HG02852 (cell line): Measurements from ENCODE around the gene PDHX.

Experiments used
- ATAC-seq: cut with Tn5 transposase; IDR thresholded peaks from one replicate; pipeline ENCODE4 v1.9.1; 2021; ENCODE audit warnings: mild to moderate bottlenecking, moderate library complexity; ENCODE audit not compliant: unreplicated experiment

PDHX gene

DNA sequence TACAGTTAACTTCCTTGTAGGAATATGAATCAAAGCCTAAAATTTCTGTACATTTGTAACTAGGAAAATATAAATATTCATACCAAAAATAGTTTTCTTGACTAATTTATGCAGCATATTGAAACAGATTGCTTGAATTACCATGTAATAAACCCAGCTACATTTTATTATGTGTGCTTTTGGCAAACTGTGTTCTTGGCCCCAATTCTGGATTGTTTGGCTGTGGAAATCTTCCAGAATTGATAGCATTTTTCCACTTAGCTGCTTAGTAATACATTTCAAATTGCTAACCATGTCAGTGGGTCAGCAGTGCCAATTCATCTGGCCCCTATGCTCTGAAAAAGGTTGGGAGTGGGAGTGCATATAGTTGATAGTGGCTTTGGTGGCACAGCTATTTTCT is 32.3 kb downstream of the PDHX start:
- ATAC-seq, result no peak

DNA sequence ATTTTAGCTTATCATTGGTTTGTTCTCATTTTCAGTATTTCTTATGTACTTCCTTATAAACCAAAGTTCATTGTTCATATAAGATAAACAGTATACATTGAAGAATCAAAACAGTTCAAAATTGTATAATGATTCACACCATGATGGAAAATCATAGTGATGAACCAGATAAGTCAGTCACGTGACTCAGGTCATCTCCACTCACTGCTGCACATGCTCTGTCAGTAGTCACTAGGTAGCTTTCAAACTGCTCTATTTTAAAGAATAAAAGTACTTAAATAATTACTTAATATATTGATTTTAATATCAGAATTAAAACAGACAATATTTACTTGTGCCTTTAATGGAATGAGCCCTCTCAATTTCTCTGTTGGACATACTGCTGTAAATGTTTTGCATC is 37.5 kb downstream of the PDHX start:
- no peak for ATAC-seq

DNA sequence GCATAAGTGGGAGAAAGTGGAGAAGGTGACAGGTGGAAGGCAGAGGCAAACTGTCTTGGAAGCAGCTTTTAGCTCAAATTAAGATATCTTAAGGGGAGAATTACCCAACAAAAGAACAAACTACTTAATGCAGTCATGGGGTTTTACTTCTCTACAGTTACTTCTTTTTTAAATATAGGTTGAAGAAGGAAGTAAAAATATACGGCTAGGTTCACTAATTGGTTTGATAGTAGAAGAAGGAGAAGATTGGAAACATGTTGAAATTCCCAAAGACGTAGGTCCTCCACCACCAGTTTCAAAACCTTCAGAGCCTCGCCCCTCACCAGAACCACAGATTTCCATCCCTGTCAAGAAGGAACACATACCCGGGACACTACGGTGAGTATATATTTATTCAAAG is 40.8 kb downstream of the PDHX start:
- no peak for ATAC-seq

DNA sequence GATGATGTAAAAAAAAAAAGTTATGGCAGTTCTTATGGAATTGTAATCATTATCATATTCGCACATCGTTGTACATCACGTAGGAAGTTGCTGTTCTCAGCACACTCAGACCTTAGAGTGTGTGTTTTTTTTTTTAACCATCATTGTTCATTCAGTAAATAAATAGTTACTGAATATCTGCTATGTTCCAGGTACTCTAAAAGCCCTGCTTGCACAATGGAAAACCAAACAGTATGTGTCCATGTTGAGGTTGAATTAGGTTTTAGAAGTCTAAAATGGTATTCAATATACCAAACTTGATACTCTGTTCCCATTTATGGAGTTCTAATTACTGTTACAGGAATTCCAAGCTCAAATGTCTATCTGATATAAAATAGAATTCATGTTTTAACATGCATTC is 41.2 kb downstream of the PDHX start:
- no peak for ATAC-seq

DNA sequence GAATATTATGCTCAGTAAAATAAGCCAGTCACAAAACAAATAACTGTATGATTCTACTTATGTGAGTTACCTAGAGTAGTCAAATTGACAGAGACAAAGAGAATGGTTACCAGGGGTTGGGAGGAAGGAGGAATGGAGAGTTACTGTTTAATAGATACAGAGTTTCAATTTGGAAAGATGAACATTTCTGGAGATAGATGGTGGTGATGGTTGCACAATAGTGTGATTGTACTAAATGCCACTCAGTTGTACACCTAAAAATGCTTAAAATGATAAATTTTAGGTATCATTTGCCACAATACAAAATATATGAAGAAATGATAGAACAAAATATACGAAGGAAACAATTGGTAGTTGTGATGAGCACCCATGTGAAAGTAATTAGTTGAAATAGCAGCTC is 43.4 kb downstream of the PDHX start:
- ATAC-seq, result no peak

DNA sequence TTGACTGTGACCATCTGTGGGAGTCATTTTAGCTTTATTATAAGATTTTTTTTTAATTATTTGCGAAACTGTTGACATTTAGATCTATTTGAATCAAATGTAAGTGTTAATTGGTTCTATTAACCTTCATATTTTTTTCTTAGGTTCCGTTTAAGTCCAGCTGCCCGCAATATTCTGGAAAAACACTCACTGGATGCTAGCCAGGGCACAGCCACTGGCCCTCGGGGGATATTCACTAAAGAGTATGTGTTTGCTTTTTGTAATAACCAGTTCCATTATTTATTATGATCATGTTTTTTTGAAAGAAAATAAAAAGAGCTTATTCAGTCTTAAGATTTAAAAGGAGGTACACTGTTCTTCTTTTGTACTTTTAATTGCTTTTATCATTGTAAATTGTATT is 43.9 kb downstream of the PDHX start:
- no peak for ATAC-seq

DNA sequence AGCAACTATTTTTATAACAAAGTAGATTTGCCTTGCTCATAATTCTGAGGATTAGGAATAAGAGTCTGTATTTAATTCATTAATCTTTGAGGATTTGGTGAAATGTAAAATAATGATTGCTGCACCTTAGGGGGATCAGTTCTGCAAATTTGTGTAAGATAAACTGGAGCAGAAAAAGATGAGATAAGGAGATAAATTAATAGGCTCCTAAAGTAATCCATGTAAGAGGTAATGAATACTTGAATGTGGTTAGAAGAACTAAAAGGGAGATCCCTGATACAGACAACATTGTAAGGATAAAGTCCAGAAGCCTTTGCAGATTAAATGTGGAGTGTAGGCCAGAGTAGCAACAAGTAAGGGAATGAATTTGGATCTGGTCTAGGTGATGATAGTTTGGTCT is 45.6 kb downstream of the PDHX start:
- ATAC-seq, result no peak

DNA sequence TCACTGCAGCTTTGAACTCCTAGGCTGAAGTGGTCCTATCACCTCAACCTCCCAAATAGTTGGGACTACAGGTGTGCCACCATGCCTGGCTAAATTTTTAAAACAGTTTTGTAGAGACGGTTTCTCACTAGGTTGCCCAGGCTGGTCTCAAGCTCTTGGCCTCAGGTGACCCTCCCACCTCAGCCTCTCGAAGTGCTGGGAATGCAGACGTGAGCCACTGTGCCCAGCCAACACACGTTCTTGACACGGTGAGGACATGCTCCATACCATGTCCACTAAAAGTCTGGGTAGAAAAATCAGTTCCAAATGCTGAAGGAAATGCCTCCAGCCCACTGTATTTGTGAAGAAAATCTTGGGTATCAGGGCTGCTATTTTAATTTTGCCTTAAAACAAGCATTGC is 46.9 kb downstream of the PDHX start:
- ATAC-seq, result no peak

DNA sequence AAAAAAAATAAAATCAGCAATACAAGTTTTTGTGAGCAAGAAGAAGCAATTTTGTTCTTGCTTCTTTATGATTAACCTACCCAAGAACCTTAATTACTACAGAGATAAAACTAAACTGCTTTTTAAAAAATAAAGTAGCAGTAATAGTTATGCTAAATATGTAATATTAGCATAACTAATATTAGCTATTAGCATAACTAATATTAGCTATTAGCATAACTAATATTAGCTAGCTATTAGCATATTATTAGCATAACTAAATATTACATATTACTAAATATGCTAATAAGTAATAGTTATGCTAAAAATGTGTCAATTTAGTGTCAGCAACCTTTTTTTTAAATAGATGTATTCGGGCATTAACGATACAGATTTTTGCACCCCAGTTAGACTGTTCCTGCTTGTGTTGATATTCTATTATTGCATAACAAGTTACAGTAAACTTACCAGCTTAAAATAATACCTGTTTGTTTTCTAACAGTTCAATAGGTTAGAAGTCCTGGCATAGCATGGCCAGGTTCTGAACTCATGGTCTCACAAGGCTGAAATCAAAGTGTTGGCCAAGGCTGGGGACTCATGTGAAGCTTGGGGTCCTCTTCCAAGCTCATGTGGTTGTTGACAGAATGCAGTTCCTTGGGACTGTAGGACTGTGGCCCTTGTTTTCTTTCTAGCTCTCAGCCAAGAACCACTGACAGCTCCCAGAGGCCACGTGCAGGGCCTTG is 48.4 kb downstream of the PDHX start:
- ATAC-seq, result no peak

DNA sequence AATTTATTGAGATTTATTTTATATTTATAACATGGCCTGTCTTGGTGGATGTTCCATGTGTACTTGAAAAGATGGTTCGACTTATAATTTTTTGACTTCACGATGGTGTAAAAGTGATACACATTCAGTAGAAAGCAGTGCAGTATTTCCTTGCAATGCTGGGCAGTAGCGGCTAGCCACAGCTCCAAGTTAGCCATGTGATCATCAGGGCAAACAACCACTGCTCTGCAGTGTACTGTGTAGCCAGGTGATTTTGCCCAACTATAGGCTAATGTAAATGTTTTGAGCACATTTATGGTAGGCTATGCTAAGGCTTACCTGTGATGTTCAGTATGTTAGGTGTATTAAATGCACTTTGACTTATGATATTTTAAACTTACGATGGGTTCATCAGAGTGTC is 52.4 kb downstream of the PDHX start:
- no peak for ATAC-seq

DNA sequence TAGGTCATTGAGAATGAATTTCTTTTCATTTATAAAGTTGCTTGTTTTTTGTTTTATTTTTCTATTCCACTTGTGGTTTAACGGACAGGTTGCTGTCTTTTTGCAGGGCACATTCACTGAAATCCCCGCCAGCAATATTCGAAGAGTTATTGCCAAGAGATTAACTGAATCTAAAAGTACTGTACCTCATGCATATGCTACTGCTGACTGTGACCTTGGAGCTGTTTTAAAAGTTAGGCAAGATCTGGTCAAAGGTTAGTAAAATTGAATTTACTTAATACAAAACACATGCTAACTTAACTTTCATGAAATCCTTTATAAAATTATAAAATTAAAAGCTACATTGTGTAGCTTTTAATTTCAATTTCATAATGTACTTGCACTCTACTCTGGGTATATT is 53.6 kb downstream of the PDHX start:
- no peak for ATAC-seq

DNA sequence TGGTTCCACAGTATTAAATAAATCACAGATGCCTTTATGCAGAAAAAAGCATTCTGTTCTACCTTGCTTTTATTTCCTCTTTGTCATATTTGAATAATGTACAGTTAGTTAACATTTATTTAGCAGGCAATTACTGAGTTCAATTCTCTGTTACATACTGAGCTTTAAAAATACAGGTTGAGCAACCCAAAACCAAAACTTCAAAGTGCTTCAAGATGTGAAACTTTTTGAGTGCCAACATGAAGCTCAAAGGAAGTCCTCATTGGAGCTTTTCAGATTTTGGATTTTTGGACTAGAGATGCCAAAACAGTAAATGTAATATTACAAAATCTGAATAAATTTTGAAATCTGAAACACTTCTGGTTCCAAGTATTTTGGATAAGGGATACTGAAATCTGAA is 54.1 kb downstream of the PDHX start:
- ATAC-seq, result no peak

DNA sequence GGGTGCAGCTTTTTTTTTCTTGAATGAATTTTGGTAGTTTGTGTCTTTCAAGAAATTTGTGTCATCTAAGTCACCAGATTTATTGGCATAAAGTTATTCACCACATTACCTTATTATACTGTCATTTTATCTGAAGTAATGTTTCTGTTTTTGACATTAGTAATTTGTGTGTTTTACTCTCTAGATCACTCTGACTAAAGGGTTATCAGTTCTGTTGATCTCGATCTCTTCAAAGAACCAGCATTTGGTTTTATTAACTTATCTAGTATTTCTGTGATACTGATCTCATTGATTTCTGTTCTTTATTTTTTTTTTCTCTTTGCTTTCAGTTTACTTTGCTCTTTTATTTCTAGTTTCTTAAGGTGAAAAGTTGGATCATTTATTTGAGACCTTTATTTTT is 55.5 kb downstream of the PDHX start:
- ATAC-seq, result no peak

DNA sequence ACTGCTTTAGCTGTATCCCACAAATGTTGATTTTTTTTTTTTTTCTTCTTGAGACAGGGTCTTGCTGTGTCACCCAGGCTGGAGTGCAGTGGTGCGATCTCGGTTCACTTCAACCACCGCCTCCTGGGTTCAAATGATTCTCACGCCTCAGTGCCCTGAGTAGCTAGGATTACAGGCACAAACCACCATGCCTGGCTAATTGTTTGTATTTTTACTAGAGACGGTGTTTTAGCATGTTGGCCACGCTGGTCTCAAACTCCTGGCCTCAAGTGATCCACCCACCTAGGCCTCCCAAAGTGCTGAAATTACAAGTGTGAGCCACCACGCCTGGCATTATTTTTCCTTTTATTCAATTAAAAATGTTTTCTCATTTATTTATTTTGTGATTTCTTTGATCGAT is 55.9 kb downstream of the PDHX start:
- ATAC-seq, result no peak

DNA sequence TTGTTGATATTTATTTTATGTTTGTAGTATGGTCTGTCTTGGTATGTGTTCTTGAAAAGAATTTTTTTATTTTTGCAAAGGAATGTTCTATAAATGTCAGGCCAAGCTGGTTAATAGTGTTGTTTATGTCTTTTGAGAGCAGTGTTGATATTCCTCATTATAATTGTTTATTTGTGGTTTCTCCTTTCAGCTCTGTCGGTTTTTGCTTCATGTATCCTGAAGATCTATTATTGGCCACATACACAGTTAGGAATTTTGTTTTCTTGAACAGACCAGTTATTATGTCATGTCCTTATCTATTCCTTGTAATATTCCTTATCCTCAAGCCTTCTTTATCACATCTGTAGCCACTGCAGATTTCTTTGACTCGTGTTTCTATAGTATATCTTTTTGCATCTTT is 56.5 kb downstream of the PDHX start:
- ATAC-seq, result no peak

DNA sequence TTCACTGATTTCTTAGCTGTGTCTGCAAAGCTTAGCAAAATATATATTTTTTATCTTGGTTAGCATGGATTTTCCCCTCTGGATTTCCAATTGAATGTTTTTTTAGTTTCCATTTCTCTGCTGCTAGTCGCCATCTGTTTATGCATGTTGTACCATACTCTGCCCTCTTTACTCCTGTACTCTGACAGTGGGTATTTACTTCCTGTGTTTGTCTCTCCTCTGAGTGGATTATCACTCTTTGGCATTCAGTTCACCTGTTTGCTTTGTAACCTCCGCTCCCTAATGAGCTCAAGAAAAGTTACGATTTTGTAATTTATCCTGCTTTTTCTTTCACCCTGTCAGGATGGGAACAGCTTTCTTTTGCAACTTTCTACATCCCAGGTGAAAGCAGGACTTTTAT is 59.1 kb downstream of the PDHX start:
- no peak for ATAC-seq

DNA sequence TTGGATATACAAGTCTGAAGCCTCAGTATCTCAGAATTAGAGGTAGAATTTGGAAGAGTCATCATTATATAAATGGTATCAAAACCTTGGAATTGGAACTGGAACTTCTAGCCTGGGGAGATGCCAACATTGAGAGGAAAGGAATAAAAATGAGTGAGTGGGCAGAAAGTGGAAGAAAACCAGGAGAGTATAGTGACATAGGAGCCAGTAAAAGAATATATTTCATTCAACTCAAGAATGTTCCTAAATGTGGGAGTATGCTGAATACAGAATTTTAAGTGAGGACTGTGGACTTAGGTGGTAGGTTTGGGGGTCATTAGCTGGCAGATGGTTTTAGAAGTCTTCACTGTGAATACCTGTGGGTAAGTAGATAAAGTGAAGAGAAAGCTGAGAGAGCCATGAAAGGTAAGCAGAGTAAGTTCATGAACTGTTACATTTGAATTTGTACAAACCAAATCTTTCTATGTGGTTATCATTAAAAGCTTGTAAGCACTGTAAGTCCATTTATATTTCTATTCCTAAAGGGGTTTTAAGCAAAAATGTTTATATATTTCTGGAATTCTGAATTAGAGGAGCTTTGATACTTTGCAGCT is 60.2 kb downstream of the PDHX start:
- no peak for ATAC-seq

DNA sequence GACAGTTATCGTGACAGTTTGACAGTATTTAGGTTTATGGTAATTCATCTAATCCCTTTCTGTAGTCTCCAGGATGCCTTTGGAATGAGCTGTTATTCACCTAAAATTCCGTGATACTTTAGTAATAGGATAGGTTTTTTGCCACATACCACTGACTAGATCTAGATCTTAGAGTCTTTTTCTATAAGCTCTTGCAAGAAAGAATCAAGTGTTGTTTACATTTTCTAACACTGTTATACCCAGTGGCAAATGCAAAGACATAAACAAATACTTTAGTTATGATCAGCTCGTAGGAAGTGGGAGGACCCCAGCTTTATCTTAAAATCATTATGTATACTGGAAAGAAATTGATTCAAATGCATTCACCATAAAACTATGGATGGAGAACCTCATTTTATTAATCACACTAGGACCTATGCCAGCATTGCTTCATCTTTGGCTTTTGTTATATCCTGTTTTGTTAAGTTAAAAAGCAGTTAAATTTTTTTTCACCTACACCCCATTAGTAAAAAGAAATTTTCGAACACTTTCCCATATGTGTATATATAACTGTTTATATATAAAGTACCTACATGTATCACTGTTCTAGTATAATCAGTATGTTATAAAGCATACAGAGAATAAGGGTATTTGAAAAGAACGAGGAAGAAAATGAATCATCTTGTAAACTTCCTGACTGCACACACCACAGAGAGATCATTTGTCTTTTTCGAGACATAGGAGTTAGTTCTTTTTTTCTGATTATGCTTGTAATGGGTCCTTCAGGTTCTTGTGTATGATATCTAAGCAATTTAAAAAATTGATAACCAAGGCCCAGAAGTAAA is 60.9 kb downstream of the PDHX start:
- no peak for ATAC-seq

DNA sequence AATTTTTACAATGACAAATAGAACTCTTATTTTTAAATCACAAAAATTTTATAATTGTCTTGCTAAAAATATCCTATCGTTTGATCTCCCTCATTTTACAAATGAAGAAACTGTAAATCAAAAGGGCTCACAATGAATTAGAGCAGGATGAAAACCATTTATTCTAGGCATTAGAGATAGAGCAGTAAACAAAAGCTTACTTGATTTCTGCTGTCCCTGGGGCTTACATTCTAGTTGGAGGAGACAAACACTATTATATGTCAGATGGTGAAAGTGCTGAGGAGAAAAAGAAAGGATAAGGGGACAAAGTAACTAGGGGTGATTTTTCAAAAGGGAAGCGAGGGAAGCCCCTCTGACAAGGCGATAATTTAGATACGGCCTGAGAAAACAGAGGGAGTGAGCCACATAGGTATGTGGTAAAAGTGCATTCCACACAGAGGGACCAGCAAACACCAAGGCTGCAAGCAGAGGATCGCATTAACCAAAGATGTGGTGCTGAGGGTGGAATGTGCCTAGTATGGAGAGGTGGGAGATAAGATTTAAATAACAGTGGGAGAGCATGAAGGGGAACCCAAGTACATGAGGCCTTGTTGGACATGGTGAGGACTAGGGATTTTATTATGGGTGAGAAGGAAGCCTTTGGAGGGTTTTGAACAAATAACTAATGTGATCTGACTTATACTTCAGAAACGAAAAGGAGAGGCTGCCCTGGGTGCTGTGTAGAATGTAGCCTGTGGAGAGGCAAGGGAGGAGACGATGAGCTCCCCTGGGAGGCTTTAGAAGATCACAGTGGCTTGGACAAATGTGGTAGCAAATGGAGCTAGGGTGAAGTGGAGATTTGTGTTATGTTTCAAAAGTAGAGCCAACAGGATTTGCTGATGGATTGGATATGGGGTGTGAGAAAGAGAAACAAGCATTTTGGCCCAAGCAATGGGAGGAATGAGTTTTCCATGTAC is 62.1 kb downstream of the PDHX start:
- ATAC-seq, result no peak

DNA sequence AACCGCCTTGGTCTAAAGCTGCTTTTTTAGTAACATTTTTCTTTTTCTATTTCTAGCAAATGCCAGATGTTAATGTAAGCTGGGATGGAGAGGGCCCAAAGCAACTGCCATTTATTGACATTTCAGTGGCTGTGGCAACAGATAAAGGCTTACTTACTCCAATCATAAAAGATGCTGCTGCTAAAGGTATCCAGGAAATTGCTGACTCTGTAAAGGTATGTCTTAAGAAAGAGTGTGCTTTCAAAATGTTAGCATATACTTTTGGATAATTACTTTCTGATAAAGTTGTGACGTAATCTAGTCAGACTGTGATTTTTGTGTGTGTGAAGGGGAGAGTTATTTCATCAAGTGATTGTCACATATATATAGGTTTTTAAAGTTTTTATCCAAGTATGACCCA is 68.1 kb downstream of the PDHX start:
- ATAC-seq, result no peak

DNA sequence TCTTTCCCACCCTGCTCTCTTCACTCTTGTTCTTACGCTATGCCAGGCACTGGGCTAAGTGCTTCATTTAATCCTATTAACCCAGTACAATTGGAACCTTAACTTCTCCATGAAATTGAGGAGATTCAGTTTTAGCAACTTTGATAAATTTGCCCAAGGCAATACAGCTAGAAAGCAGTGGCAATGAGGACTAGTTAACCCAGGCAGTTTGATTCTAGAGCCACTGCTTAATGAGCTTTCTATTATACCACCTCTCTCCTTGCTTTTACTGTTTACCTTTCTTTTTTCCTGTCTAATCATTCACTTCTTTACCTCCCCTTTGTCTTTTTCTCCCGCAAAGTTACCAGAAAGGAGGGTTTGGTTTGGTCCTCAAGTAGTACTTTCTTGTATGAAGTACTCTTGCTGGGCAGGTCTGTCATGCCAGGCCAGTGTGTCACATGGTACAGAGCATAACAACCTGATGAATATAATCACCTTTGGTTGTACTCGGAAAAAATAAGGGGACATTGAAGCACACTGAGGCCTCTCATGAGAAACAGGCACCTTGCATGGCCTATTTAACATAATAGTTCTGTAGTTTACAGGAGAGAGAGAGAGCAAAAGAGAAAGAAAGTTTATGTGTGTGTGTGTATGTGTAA is 70.6 kb downstream of the PDHX start:
- ATAC-seq, result no peak
